ENCODE measurements around the gene OPN5.

The OPN5 gene

DNA sequence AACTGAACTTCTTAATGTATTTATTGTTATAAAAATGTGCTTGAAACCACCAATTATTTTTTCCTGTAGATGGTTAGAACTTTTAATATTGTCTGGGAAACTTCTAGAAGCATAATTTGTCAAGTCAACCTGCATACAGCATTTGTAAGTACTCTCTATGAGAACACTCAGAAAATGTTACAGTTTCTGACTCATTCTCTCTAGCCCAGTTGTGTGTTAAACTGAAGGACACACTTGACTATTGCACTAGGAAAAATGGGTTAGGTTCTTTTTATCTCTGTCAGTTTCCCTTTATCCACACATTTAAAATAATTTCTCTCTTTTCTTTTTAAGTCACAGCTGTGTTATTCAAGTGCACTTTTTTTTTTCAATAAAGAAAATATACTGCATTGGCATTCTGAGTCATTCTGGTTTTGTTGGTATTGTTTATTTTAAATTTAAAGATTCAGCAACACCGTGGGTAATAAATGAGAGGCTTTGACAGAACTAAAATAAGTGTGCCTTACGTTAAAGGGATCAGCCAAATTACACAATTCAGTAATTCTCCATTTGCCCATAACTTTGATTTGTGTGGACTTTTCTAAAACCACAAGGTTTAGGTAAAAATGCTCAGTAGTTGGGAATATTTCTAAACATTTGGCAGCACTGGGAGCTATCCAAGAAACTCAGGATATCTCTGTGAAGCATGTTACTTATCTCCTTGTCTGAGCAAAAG, 50.7 kb downstream of the OPN5 start:
- H3K27me3 ChIP-seq (ENCODE audit: control insufficient read depth, insufficient read depth, low read length) = no peaks in the 10 kb centered on the region
- H3K27ac ChIP-seq = no peak overlapping the region
- no peaks in the 10 kb centered on the region for H3K79me2 ChIP-seq
- TF ChIP-seq, protein P1, sequence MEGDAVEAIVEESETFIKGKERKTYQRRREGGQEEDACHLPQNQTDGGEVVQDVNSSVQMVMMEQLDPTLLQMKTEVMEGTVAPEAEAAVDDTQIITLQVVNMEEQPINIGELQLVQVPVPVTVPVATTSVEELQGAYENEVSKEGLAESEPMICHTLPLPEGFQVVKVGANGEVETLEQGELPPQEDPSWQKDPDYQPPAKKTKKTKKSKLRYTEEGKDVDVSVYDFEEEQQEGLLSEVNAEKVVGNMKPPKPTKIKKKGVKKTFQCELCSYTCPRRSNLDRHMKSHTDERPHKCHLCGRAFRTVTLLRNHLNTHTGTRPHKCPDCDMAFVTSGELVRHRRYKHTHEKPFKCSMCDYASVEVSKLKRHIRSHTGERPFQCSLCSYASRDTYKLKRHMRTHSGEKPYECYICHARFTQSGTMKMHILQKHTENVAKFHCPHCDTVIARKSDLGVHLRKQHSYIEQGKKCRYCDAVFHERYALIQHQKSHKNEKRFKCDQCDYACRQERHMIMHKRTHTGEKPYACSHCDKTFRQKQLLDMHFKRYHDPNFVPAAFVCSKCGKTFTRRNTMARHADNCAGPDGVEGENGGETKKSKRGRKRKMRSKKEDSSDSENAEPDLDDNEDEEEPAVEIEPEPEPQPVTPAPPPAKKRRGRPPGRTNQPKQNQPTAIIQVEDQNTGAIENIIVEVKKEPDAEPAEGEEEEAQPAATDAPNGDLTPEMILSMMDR (IDR thresholded peaks at IDR 0.05) = no peak
- no peaks in the 10 kb centered on the region for H3K9me3 ChIP-seq (ENCODE audit: control insufficient read depth, low read length)
- H3K4me2 ChIP-seq (ENCODE audit: low read length) = no peak overlapping the region
- no peak overlapping the region for H3K4me3 ChIP-seq (ENCODE audit: low read depth, low read length)
- H2AFZ ChIP-seq = no peak overlapping the region
- H3K4me1 ChIP-seq = no peaks in the 10 kb centered on the region
- no peaks in the 10 kb centered on the region for H3K36me3 ChIP-seq (ENCODE audit: control insufficient read depth, insufficient read depth, low read length)
- no peak overlapping the region for H3K9ac ChIP-seq

DNA sequence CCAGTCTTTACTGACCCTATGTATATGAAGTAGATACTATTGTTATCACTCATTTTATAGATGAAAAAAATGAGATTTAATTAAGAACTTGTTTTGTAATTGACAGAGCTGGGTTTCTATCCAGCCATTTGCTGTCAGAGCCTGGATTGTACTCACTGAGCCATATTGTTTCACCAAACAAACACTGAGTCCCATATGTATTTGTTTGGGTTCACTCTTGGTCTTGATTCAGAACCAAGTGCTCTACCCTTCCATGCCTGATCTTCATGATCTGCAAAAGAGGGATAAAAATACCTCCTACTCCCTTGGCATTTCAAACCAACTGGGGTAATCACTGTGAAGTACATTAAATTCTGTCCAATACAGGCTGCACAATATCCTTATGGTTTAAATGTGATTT, 52.4 kb downstream of the OPN5 start:
- Histone ChIP-seq H3K4me1 (no peaks in the 10 kb centered on the region), H3K27ac (no peak overlapping the region), H3K4me3 (ENCODE audit: low read depth, low read length) (no peak overlapping the region), H3K36me3 (ENCODE audit: control insufficient read depth, insufficient read depth, low read length) (no peaks in the 10 kb centered on the region), H3K9me3 (ENCODE audit: control insufficient read depth, low read length) (no peaks in the 10 kb centered on the region), H2AFZ (no peak overlapping the region), H3K4me2 (ENCODE audit: low read length) (no peak overlapping the region), H3K9ac (no peak overlapping the region), H3K79me2 (no peaks in the 10 kb centered on the region), H3K27me3 (ENCODE audit: control insufficient read depth, insufficient read depth, low read length) (no peaks in the 10 kb centered on the region)
- TF ChIP-seq, protein P1 (IDR thresholded peaks at IDR 0.05) = no peak

DNA sequence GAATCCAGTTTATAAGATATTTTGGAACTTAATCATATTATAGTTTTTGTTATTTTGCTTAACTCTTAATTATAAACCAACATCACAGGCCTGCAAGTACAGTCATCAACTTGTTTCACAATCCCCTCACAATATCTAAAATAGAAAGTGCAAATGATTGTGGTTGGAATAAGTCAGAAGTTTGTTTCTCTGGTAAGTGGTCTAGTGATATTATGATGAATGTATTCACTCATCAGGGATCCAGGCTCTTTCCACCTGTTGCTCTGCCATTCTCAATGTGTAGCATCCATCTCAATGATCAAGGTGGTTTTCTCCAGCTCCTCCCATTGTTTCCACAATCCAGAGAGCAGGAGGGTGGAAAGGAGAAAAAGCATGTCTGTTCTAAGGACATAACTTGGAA, 54.2 kb downstream of the OPN5 start:
- H3K9ac ChIP-seq = no peak overlapping the region
- no peaks in the 10 kb centered on the region for H3K4me1 ChIP-seq
- H3K9me3 ChIP-seq (ENCODE audit: control insufficient read depth, low read length) = no peaks in the 10 kb centered on the region
- H3K36me3 ChIP-seq (ENCODE audit: control insufficient read depth, insufficient read depth, low read length) = no peaks in the 10 kb centered on the region
- no peaks in the 10 kb centered on the region for H3K79me2 ChIP-seq
- TF ChIP-seq, protein P1 (IDR thresholded peaks at IDR 0.05) = no peak
- no peak overlapping the region for H2AFZ ChIP-seq
- H3K4me3 ChIP-seq (ENCODE audit: low read depth, low read length) = no peak overlapping the region
- H3K27ac ChIP-seq = no peak overlapping the region
- no peak overlapping the region for H3K4me2 ChIP-seq (ENCODE audit: low read length)
- H3K27me3 ChIP-seq (ENCODE audit: control insufficient read depth, insufficient read depth, low read length) = no peaks in the 10 kb centered on the region

DNA sequence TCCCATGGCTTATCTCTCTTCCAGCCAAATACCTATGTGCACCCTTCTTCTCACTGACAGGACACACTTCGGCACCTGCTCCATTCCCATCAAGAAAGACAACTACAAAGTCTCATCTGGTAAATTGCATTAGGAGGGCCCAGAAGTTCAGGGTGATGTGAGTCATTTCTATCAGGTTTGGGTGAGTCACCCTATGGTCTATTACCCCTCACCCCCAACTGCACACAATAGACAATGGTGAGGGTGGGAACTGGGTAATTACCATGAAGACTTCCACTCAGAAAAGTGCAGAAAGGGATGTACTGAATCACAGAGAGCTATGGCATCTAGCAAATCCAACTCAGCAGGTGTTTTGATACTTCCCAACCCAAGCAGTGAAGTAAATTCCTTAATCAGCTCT, 54.8 kb downstream of the OPN5 start:
- H3K4me2 ChIP-seq (ENCODE audit: low read length) = no peak overlapping the region
- H3K36me3 ChIP-seq (ENCODE audit: control insufficient read depth, insufficient read depth, low read length) = no peaks in the 10 kb centered on the region
- H3K4me3 ChIP-seq (ENCODE audit: low read depth, low read length) = no peak overlapping the region
- no peaks in the 10 kb centered on the region for H3K9me3 ChIP-seq (ENCODE audit: control insufficient read depth, low read length)
- TF ChIP-seq, protein P1 (IDR thresholded peaks at IDR 0.05) = no peak
- no peak overlapping the region for H3K27ac ChIP-seq
- H3K4me1 ChIP-seq = no peaks in the 10 kb centered on the region
- no peak overlapping the region for H3K9ac ChIP-seq
- H2AFZ ChIP-seq = no peak overlapping the region
- H3K27me3 ChIP-seq (ENCODE audit: control insufficient read depth, insufficient read depth, low read length) = no peaks in the 10 kb centered on the region
- no peaks in the 10 kb centered on the region for H3K79me2 ChIP-seq

DNA sequence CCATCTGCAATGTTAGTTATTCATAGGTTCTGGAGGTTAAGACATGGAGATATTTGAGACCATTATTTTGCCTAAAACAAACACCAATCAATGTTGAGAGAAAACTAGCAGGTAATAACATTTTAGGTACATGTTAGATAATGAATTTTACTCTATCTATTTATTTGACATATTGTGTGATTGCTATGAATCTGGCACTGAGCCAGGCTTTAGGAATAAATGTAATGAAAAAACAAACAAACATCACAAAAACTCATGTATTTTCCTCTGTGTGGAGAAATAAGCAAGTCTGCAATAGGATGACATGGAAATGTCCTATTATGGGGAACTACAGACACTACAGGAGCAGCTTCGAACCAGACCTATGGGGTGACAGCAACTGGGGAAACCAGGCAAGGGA, 57.8 kb downstream of the OPN5 start:
- Histone ChIP-seq H2AFZ (no peak overlapping the region), H3K9ac (no peak overlapping the region), H3K27ac (no peak overlapping the region), H3K27me3 (ENCODE audit: control insufficient read depth, insufficient read depth, low read length) (no peaks in the 10 kb centered on the region), H3K4me1 (no peaks in the 10 kb centered on the region), H3K79me2 (no peaks in the 10 kb centered on the region), H3K4me2 (ENCODE audit: low read length) (no peak overlapping the region), H3K4me3 (ENCODE audit: low read depth, low read length) (no peak overlapping the region), H3K36me3 (ENCODE audit: control insufficient read depth, insufficient read depth, low read length) (no peaks in the 10 kb centered on the region), H3K9me3 (ENCODE audit: control insufficient read depth, low read length) (no peaks in the 10 kb centered on the region)
- TF ChIP-seq, protein P1 (IDR thresholded peaks at IDR 0.05) = no peak

Data from parathyroid adenoma (tissue), 2 donors.